Measurements from ENCODE around the gene DYNLT2B.

GRCh38 chr3:196287090-196287439, 31.0 kb downstream of the DYNLT2B start:
- TF ChIP-seq POLR2A (IDR thresholded peaks at IDR 0.05) (no peak), CTCF (IDR thresholded peaks at IDR 0.05) (no peak), EP300 (IDR thresholded peaks at IDR 0.05) (no peak)
